OCI-M1 (cell line): Measurements from ENCODE around the gene CTBS.
A peak's percentile ranks its signal among the peaks of the same experiment; 100 is the strongest.

Source experiments
- DNase-seq: peaks from one replicate; lab custom pipeline; 2025; lab: John Stamatoyannopoulos, UW

The CTBS gene

GRCh38 chr1:84506002-84506728 is 68.1 kb downstream of the CTBS start, which contains the start of the genes GNG5 and SPATA1:
Gene GNG5, minus strand, starts transcription at chr1:84506581. Its CDS starts 490 bp downstream, at chr1:84506091.
Gene SPATA1, plus strand, starts transcription at chr1:84506386. Its CDS starts 9,974 bp downstream, at chr1:84516360.
- peak; percentile 98 for DNase-seq

GRCh38 chr1:84505493-84506001 is 68.7 kb downstream of the CTBS start:
- DNase-seq, result peak; percentile 77

GRCh38 chr1:84504580-84505492 is 69.4 kb downstream of the CTBS start:
- peak; percentile 70 for DNase-seq

GRCh38 chr1:84502927-84503326 is 71.3 kb downstream of the CTBS start:
- no peak for DNase-seq
